SK-N-DZ (cell line): Measurements from ENCODE around the gene CRB1. TPM values are rescaled to one million over a fixed set of nuclear protein-coding genes. Genes with fewer than 3 reads are reported as not detected.

Source experiments
- DNase-seq: peaks from one replicate; pipeline ENCODE4 v3.0.0-alpha.2; 2015; ENCODE audit warnings: low spot score
- polyA plus RNA-seq, 2 experiments: library from polyadenylated mRNA; depleted of rRNA; stranded (reverse); fragments of >200 nt; gene quantifications; 2 replicates each; pipeline ENCODE4 v1.2.3, GENCODE V29; 2014

Gene CRB1
- polyA plus RNA-seq (2014; cell fraction: cytosol; rRNA removed): 5.7 and 6.8 TPM in 2 replicates
- polyA plus RNA-seq (2014; cell fraction: nucleus; rRNA removed): 4.4 and 5.7 TPM in 2 replicates

GRCh38 chr1:197268012-197268411 is at the start of gene CRB1:
Gene CRB1, plus strand, starts transcription at chr1:197268252. Its CDS starts 161 bp downstream, at chr1:197268413.
- DNase-seq: peak; percentile 67

GRCh38 chr1:197218857-197219256 is 49.2 kb upstream of the CRB1 start:
- no peak for DNase-seq

GRCh38 chr1:197222025-197222685 is 45.9 kb upstream of the CRB1 start:
- DNase-seq: no peak

- DNase-seq: no peak
These were observed 45.3 kb upstream of the CRB1 start for GRCh38 chr1:197222780-197223179.

GRCh38 chr1:197224160-197224559 is 43.9 kb upstream of the CRB1 start:
- no peak for DNase-seq

- no peak for DNase-seq
These were observed 42.4 kb upstream of the CRB1 start for GRCh38 chr1:197225611-197226010.

GRCh38 chr1:197234581-197234980 is 33.5 kb upstream of the CRB1 start:
- peak; percentile 57 for DNase-seq

GRCh38 chr1:197235355-197235754 is 32.7 kb upstream of the CRB1 start:
- no peak for DNase-seq

- DNase-seq: no peak
These were observed 20.6 kb upstream of the CRB1 start for GRCh38 chr1:197247465-197247864.

- DNase-seq: no peak
These were observed 18.7 kb upstream of the CRB1 start for GRCh38 chr1:197249324-197249723.

GRCh38 chr1:197250616-197251015 is 17.4 kb upstream of the CRB1 start:
- no peak for DNase-seq

- DNase-seq: no peak
These were observed 15.1 kb upstream of the CRB1 start for GRCh38 chr1:197252973-197253372.

GRCh38 chr1:197254866-197255265 is 13.2 kb upstream of the CRB1 start:
- DNase-seq: no peak

GRCh38 chr1:197264936-197265567 is 3.0 kb upstream of the CRB1 start:
- DNase-seq: no peak

GRCh38 chr1:197269053-197269452 is 1.0 kb downstream of the CRB1 start:
- DNase-seq: peak; percentile 44

- DNase-seq: no peak
These were observed 4.7 kb downstream of the CRB1 start for GRCh38 chr1:197272791-197273190.

GRCh38 chr1:197277166-197277565 is 9.1 kb downstream of the CRB1 start:
- DNase-seq: no peak

GRCh38 chr1:197284325-197284724 is 16.3 kb downstream of the CRB1 start:
- peak; percentile 3 for DNase-seq

GRCh38 chr1:197284966-197285365 is 16.9 kb downstream of the CRB1 start:
- DNase-seq: no peak

- no peak for DNase-seq
These were observed 17.6 kb downstream of the CRB1 start for GRCh38 chr1:197285526-197286205.

GRCh38 chr1:197286634-197287033 is 18.6 kb downstream of the CRB1 start:
- no peak for DNase-seq

- DNase-seq: no peak
These were observed 19.8 kb downstream of the CRB1 start for GRCh38 chr1:197287863-197288262.

- no peak for DNase-seq
These were observed 34.7 kb downstream of the CRB1 start for GRCh38 chr1:197302775-197303174.
